Pulmonary artery endothelial cell (primary cell): ENCODE data around the gene TRIM67. TPM values are rescaled to one million over a fixed set of nuclear protein-coding genes. Genes with fewer than 3 reads are reported as not detected.
A peak's percentile ranks its signal among the peaks of the same experiment; 100 is the strongest.

Experiments
- DNase-seq: peaks from one replicate; pipeline ENCODE4 v3.0.0-alpha.2; 2011; ENCODE audit warnings: low read depth, low spot score
- total RNA-seq: library from RNA; depleted of rRNA; stranded (reverse); fragments of >200 nt; gene quantifications from 2 replicates; pipeline ENCODE4 v1.2.3, GENCODE V29; 2014

TRIM67 gene
- total RNA-seq, 1 donor from 2014 or later: not detected

DNA sequence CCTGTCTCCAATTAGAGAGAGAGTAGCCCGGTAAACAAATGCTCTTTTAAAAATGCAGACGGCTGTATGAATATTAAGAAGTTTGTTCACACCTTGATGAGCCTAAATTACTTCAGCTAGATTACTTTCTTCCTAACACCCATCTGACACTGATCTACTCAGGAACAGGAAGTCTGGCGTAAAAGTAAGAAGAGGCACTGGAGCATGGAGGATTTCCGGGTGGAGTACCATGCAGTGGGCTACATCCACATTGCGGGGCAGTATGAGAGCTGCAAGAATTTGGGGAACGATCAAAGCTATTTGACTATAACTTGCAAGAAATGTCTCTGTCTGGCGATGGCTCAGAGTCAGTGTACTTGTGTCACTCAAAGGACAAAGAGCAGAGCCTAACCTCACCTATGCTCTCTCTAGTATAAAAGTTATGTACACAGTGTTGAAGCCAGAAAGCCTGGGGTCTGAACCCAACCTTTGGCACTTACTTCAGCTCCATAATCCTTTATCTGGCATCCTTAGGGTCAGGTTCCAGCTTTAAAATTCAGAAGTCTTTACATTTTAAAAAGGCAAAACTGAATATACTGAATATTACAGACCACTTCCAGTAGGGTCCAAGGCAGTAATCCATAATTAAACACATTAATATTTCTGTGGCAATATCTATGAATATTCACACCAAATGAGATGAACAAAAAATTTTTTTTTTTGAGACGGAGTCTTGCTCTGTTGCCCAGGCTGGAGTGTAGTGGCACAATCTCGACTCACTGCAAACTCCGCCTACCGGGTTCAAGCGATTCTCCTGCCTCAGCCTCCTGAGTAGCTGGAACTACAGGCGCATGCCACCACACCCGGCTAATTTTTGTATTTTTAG is 71.2 kb downstream of the TRIM67 start:
- DNase-seq: no peak

DNA sequence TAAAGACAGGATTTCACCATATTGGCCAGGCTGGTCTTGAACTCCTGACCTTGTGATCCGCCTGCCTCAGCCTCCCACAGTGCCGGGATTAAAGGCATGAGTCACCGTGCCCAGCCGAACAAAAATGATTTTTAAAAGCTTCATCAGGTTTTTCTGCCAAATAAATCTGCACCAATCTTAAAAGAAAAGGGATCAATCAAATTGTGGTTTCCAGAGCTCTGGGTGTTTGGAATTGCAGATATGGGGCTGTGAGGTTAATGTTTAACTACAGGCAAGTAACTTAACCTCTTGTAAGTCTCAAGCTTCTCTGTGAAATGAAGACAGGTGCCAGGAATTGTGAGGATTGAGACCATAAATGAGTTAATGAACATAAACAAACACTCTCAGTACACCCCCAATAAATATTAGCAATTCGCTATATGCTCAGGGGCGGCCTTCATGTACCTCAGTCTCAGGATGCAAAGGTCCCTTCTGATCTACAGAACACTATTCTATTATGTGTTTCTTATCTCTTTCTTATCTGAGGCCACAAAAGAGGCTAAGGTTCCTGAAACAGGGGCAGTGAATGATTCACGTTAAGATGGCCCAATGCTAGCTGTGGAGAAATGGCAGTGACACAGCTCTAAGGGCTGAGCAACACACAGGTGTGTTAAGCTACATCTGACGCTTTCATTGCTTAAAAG is 72.0 kb downstream of the TRIM67 start:
- DNase-seq: no peak

- no peak for DNase-seq
These were observed 72.6 kb downstream of the TRIM67 start for GRCh38 chr1:231234506-231234905.

DNA sequence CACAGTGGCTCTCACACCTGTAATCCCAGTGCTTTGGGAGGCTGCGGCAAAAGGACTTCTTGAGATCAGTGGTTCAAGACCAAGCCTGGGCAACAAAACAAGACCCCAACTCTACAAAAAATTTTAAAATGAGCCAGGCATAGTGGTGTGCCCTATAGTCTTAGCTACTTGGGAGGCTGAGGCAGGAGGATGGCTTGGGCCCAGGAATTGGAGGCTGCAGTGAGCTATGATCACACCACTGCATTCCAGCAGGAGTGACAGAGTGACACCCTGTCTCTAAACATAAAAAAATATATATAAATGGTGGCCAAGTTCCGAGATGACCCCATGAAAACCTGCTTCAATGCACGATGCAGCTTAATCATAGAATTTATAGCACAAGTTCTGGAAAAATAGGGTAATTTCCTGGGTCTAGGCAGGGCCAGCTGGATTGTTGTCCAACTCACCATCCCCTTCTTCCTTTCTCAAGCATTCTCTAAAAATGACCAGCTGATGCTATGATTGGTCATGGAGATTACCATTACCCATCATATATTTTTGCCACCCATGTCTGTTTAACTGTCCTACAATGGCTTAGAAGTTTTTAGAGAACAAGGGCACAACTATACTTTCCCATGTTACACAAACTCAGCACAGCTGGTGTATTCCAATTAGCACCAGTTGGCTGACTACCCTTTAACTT is 73.8 kb downstream of the TRIM67 start:
- DNase-seq: no peak

DNA sequence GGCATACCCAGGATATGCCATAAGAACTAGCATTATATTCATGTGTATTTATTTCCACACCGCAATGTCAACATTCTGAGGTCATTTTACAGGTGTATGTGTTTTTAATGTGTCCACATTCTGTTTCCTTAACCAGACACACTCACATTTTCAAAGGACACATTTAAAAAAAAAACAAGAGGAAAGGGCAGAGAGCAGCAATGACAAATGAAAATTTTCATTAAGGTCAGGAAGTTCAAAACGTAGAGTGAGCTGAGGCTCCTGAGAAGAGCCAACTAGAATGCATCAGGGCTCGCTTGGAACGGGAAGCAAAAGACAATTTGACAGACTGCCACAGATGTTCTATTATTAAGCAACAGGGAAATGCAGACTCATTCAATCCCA is 74.3 kb downstream of the TRIM67 start:
- no peak for DNase-seq

- no peak for DNase-seq
These were observed 75.1 kb downstream of the TRIM67 start for GRCh38 chr1:231236938-231237337.

GRCh38 chr1:231238298-231238697 is 76.4 kb downstream of the TRIM67 start:
- no peak for DNase-seq

- DNase-seq: no peak
These were observed 78.6 kb downstream of the TRIM67 start for GRCh38 chr1:231240531-231240882.

DNA sequence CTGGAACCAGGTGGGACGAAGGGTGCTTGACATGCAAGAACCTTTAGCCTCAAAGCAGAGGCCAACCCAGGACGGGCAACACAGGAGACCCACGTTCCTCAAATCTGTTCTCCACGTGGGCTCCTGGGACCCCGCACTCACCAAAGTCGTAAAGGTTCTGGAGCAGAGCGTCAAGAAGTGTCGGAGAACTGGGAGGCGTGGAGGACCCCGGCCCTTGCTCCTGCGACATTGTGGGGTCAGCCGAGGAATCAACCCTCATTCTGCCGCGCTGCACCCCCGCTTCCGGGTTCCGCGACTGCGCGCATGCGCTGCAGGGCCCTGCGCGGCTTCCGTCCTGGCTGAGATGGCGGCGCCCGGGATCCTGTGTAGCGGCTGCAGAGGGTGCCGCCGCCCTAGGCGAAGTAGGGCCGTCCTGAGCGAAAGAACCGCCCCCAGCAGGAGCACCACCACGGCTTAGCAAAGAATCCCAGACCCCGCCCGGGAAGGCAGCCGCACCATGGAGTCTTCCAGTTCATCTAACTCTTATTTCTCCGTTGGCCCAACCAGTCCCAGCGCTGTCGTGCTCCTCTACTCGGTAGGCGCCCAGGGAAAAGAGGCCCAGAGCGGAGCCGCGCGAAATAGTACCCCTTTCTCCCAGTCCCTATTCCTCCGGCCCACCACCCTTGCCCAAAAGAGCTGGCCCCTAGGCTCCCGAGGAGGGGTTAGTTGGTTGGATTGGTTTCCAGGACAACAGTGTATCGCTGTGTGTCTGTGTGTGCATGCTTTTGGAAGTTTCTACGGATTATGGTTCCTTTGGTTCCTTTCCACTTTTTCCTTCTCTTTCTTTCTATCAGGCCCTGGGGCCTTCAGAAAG is 79.3 kb downstream of the TRIM67 start, which contains the start of gene GNPAT:
TSS of gene GNPAT (plus strand) at position 330 of the 853 bp plus-strand sequence. CDS start at position 497, 167 bp downstream.
- DNase-seq: peak; percentile 43

DNA sequence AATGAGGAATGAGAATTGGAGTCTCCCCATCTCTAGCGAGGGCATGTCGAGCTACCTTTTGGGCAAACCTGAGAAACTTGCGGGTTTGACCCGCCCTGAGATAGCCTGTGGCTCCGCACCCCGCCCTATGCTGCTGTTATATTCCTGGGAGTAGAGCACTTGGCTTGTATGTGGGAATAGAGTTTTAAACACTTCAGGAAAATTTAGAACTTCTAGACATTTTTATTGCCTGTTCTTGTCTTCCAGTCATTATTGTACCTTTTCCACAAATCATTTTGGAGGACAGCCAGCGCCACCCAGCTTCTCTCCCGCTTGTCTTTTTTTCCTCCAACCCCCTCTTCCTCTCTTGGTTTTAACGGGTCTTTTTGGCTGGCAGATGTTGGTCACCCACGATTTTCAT is 79.9 kb downstream of the TRIM67 start:
- DNase-seq: no peak

DNA sequence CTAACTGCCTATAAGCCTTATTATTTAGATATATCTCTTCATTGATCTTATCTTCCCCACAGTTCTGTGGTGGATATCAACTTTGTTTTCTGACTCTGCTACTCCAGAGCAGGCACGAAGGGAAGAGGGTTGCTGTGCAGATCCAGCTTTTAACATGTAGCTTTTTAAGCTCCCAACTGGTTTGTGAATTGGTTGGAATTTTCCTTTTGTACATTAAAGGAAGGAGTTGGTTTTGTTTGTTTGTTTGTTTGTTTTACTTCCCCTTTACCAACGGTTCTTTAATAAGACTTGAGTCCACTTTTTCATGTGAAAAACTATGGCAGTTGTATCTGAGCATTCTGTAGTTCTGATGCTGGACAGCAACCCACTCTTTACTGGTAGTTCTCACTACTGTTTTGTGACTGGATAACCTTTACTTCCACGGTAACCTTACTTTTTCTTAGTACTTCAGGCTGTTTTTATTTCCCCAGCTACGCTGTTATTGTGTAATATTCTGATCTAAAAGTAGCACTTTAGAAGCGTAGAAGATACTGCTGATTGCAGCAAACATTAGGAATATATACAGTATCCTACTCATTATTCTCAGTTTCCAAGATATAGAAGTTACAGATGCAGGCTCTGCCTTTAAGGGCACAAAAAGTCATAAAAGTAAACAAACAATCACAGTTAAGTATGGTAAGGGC is 80.8 kb downstream of the TRIM67 start:
- no peak for DNase-seq

- DNase-seq: no peak
These were observed 86.9 kb downstream of the TRIM67 start for GRCh38 chr1:231248778-231249177.

DNA sequence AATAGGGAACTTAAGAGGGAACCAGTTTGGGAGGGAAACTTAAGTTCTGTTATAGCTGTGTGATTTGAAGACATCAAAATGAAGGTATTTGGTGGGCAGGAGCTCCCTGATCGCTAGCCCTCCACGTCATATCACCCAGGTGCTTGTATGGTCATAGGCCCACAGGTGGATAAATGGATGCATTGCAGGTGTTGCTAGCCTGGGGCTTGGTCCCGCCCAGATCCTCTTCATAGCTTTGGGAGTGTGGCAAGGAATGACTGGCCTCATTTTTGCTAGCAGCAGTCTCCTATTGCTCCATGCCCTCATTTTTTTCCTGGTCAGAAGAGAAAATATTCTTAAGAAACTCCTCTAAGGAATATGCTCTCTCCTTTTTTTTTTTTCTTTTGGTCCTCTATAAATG is 90.5 kb downstream of the TRIM67 start:
- DNase-seq: no peak

DNA sequence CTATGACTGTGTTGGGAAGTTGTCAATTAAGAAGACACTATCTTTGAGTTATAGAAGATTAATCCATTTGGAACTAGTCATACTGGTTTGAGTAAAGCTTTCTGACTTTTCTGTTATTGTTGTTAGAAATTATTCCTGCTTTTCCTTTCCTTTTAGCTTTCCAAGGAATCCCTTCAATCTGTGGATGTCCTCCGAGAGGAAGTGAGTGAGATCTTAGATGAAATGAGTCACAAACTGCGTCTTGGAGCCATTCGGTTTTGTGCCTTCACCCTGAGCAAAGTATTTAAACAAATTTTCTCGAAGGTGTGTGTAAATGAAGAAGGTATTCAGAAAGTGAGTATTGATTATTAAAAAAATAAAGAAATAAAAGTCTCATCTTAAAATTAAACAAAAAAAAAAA is 98.5 kb downstream of the TRIM67 start:
- DNase-seq: no peak

DNA sequence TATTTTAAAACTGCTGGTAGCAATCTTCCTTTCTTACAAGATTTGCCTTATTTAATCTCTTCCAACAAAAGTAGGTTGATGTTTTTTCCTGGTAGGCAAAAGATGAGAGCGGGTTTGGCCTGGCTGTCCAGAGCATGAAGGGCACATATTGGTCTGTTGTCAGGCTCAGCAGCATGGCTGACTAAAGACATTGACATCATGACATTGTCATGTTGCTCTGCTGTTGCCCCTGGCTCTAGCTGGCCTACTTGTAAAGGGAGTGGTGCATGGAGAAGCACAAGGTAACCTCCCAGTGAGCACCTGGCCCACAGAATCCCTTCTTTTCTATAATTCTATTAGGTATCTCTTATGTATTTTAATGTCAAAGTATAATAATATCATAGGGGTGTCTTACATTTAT is 102.8 kb downstream of the TRIM67 start:
- DNase-seq: no peak

DNA sequence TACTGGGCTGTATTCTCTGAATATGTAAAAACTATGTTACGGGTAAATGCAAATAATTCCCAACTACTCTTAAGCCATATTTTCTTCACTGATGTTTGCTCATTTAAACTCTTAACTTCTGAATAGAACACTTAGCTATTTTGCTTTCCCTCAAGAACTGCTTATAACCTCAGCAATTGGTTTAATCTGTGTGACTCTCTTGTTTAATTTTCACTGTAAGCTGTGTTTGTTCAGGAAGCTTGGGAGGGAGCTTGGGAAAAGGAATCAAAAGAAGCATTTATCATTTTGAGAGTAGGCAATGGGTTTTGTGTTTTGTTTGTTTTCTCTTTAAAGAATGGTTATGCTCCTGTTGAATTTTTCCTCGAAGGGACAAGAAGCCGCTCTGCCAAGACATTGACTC is 103.5 kb downstream of the TRIM67 start:
- DNase-seq: no peak

DNA sequence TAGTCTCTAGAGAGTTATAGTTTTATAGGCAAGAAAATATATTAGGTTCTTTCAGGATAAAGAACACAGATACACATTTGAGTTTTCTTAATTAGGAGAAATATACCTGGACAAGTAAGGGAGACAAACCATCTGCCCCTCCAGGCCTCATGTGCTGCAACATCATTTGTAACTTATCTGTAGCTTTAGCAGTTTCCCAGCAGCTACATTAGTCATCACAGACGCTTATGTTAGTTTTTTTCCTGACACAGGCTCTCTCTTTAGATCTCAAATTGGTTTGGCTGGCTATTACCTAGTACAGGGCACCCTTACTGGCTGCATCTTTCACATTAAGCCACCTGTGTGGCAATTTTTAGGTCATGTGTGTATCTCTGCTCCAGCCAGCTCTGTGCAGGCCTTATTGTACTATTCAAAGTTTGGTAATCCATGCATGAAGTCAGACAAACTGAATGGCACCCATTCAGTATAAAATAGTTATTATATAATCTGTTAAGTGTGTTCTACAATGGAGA is 105.0 kb downstream of the TRIM67 start:
- no peak for DNase-seq
